VCaP (cell line): ENCODE data around the gene ZNF652.

ENCODE experiments used
- H3K27ac ChIP-seq: fragments of 450-650 bp; 2 replicates; pipeline ENCODE4 v1.5.1; 2017
- TF ChIP-seq, protein P1 (sequence below): fragments of 450-650 bp; conservative IDR thresholded peaks from 2 replicates; pipeline ENCODE4 v1.5.1; 2017; ENCODE audit warnings: mild to moderate bottlenecking, moderate library complexity

ZNF652 gene

GRCh38 chr17:49390548-49391324, 28.7 kb upstream of the ZNF652 start:
- TF ChIP-seq, protein P1, sequence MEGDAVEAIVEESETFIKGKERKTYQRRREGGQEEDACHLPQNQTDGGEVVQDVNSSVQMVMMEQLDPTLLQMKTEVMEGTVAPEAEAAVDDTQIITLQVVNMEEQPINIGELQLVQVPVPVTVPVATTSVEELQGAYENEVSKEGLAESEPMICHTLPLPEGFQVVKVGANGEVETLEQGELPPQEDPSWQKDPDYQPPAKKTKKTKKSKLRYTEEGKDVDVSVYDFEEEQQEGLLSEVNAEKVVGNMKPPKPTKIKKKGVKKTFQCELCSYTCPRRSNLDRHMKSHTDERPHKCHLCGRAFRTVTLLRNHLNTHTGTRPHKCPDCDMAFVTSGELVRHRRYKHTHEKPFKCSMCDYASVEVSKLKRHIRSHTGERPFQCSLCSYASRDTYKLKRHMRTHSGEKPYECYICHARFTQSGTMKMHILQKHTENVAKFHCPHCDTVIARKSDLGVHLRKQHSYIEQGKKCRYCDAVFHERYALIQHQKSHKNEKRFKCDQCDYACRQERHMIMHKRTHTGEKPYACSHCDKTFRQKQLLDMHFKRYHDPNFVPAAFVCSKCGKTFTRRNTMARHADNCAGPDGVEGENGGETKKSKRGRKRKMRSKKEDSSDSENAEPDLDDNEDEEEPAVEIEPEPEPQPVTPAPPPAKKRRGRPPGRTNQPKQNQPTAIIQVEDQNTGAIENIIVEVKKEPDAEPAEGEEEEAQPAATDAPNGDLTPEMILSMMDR: no peak
- peak overlapping the region; percentile 38 for H3K27ac ChIP-seq

DNA sequence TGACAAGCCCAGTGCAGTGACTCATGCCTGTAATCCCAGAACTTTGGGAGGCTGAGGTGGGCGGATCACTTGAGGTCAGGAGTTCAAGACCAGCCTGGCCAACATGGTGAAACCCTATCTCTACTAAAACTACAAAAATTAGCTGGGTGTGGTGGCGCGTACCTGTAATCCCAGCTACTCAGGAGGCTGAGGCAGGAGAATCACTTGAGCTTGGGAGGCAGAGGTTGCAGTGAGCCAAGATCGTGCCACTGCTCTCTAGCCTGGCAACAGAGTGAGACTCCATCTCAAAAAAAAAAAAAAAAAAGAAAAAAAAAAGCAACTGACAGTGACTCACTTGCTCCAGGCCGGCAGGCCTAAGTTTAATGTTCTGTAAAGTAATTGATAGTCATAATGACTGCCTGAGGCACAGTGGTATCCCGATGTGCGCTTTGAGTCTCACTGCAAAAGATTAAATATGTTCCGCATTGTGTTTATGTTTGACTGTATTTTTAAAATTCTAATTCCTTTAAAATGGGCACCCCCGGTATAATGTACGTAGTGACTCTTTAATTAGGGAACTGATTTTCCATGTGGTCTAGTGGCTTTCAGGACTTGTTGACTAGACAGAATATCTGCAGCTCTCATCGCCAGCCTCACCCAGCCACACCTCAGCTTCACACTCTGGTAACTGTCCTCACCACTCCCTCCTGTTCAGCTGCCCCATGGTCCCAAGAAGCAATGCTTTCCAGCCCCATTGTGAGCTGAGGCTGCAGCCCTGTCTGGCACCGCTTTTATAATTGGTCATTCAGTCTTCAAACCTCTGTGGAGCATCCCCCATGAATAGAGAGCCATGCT, 27.7 kb upstream of the ZNF652 start:
- peak overlapping the region; percentile 38; the same call in 1 of the 2 replicates for H3K27ac ChIP-seq

DNA sequence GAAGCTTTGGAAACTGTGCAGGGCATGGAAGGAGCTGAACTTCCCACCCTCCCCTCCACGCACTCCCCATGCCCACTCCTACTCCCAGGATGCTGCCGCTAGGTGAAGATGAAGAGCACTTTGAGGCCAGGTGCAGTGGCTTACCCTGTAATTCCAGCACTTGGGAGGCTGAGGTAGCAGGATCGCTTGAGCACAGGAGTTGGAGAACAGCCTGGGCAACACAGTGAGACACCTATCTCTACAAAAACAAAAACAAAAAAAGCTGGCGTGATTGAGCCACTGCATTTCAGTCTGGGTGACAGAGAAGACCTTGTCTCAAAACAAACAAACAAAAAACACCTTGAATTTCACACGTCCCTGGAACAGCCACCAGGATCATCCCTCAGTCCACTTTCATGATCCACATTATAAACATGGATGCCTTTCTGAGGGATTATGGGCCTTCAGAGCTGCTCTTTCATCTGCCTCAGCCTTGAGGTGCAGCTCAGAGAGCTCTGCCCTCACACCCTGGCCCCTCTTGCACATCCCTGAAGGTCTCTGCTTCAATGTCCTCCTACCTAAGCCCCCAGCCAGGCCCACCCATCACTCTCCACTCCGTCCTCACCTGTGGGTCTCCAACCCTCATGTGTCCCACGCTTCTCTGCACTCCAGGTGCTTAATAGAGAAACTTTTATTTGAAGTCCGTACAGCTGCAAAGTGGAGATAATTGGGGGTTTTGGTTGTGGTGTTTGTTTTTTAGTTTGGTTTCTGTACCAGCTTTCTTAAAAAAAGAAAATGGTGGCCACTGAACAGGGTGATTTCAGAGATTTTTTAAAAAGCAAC, 26.9 kb upstream of the ZNF652 start:
- TF ChIP-seq, protein P1: no peak
- no peak overlapping the region for H3K27ac ChIP-seq

GRCh38 chr17:49388290-49388640, 26.2 kb upstream of the ZNF652 start:
- H3K27ac ChIP-seq: no peak overlapping the region
- TF ChIP-seq, protein P1: no peak

- TF ChIP-seq, protein P1: no peak
- H3K27ac ChIP-seq: no peak overlapping the region
Observed at GRCh38 chr17:49387498-49388289, 25.6 kb upstream of the ZNF652 start.

- TF ChIP-seq, protein P1: no peak
- no peak overlapping the region for H3K27ac ChIP-seq
Observed at GRCh38 chr17:49386373-49386772, 24.3 kb upstream of the ZNF652 start.

DNA sequence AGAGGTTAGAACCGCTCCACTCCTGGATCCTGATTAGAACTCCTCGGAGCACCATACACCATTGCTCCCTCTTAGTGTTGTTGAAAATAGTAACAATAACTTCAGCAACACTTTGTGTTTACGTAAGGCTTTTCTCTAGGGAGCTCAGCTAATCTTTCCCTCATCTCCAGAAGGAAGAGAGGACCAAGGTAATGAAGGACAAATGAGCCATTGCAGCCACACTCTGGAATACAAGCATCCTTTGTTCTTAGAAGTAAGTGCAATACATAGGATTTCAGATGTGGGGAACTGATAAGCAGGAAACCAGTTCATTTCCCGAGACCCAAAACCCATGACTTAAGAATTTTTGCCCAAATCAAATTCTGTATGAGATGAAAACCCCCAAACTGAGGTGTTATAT, 22.9 kb upstream of the ZNF652 start:
- H3K27ac ChIP-seq: no peak overlapping the region
- TF ChIP-seq, protein P1: no peak
